NAMALWA (cell line): ENCODE data around the gene EFNB2.

Source experiments
- DNase-seq: peaks from one replicate; pipeline ENCODE4 v3.0.0-alpha.2; 2015; ENCODE audit warnings: low spot score

EFNB2 gene

GRCh38 chr13:106445996-106446395, 89.5 kb downstream of the EFNB2 start:
- DNase-seq = no peak

- DNase-seq = no peak
Measured at GRCh38 chr13:106443607-106444322, 91.7 kb downstream of the EFNB2 start.

- no peak for DNase-seq
Measured at GRCh38 chr13:106440866-106441265, 94.6 kb downstream of the EFNB2 start.
